ENCODE measurements around the gene MYO5A.
A peak's percentile ranks its signal among the peaks of the same experiment; 100 is the strongest.

DNA sequence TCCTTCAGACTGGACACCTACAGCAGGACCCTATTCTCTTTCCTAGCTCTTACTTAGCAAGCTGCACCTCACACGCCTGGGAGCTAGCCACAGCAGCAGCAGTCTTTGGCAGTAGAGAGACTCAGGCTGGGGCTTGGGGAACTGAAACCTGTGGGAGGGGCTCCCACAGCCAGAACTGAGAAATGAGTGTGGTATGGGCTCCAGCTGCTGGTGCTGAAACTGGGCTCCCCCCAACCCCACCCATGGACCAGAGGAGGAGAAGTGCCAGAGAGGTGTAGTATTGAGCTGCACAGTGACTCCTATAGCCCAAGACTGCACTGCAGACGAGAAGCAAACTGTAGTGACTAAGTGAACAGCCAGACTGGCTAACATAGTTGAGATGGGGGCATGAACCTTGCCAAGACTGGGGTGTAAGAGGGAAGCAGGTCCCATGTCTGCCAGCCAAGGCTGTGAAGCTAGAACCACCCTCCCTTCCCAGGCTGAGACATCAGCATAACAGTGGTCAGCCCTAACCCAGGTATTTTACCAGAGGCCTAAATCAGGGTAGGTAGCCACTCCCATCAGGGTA, 62.5 kb downstream of the MYO5A start:
- TF ChIP-seq, protein P1, sequence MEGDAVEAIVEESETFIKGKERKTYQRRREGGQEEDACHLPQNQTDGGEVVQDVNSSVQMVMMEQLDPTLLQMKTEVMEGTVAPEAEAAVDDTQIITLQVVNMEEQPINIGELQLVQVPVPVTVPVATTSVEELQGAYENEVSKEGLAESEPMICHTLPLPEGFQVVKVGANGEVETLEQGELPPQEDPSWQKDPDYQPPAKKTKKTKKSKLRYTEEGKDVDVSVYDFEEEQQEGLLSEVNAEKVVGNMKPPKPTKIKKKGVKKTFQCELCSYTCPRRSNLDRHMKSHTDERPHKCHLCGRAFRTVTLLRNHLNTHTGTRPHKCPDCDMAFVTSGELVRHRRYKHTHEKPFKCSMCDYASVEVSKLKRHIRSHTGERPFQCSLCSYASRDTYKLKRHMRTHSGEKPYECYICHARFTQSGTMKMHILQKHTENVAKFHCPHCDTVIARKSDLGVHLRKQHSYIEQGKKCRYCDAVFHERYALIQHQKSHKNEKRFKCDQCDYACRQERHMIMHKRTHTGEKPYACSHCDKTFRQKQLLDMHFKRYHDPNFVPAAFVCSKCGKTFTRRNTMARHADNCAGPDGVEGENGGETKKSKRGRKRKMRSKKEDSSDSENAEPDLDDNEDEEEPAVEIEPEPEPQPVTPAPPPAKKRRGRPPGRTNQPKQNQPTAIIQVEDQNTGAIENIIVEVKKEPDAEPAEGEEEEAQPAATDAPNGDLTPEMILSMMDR (IDR thresholded peaks at IDR 0.05; ENCODE audit: low read length), result peak; percentile 47
- TF ChIP-seq EZH2 (IDR thresholded peaks at IDR 0.05; ENCODE audit: borderline replicate concordance, low read length), result no peak
